Measurements from ENCODE around the gene SHB.

SHB gene

DNA sequence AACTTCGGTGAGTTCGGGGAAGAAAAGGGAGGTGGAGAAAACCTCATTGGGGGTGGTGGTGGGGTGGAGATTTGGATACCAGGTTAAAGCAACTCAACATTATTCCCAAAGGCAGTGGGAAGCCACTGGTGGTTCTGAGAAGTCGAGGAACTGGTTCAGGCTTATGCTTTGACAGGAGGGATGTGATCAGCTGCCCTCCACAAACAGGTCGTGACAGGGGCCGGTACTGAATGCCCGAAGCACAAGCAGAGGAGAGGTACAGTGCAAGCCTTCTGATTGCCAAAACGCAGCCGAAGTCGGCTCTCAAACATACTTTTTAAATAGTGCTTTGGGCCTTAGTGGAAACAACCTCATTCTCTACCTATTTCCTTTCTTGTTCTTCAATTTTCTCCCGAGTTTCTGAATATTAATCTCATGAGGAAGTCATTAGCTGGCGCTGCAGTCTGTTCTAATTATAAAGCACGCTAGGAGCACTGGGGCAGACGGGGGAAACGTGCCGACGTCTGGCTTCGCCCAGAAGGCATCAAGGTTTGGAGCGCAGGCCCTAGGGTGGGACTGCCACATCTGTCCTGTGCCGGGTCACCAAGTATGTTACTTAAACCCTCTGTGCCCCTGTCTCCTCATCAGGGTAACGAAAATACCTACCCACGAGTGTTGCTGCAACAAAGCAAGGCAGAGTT is 27.3 kb downstream of the SHB start:
- no peak for DNase-seq

DNA sequence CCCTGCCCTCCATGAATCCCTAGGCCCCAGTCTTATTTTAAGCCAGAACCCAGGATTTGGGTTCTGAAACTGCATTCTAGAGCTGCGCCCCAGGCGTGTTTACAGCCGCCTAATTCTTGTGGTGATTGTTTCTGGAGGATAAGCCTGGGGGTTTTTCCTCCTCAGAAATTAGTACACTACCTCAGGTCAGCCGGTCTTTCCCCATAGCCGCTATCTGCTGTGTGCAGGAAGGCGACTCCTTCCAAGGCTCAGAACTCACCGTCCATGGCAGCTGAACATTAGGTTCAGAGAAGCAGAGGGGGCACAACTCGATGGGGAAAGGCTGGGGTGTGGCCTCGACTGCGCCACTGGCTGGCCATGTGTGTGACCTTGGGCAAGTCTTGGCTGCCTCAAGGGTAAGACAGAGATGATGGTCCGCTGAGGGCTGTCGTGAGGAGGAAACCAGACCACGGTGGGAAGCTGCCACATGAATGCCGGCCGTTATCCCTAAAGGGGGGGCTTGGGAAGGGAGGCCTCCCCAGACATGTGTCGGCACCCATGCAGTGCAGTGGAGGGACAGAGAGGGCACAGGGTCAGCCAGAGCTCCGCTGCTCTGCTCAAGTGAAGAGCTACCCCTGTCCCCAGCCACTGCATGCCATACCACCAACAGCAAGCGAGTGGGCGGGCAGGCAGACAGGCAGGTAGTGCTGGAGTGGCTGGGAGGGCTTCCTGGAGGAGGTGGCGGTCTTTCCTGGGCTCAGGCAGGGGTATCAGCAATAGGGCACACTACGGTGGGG is 28.9 kb downstream of the SHB start:
- no peak for DNase-seq

DNA sequence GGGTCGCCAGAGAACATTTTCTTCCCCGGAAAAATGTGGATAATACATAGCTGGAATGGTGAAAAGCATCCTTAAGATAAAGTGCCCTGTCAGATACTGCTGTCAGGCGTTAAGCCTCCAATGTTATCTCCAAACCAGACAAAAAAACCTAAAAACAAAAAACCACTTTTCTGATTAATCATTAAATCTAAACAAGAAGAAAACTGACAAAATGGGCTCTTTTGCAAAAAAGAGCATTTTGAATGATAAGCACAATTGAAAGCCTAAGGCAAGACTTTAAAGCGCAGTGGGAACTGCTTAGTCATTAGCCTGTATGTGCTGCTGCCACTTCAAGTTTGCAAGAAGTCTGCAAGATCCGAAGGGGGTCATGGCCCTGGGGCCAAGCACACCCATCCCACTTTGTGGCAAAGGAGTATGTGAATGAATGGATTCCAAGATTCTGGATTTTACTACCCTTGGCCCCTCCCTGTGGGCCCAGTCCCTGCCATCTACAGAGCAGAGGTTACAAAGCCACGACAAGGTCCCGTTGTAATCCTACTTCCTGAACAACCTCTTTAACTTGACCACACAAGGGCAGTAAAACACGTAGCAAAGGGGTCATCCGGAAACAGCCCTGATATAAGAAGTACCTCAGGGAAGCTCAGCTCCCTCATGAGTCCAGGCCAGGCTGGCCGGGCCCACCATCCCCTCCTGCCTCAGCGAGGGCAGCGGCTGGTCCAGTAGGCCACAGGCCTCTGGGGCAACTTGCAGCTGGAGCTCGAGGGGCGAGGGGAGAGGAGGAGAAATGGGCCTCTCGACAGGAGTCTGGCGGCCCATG is 29.7 kb downstream of the SHB start:
- DNase-seq, result no peak

DNA sequence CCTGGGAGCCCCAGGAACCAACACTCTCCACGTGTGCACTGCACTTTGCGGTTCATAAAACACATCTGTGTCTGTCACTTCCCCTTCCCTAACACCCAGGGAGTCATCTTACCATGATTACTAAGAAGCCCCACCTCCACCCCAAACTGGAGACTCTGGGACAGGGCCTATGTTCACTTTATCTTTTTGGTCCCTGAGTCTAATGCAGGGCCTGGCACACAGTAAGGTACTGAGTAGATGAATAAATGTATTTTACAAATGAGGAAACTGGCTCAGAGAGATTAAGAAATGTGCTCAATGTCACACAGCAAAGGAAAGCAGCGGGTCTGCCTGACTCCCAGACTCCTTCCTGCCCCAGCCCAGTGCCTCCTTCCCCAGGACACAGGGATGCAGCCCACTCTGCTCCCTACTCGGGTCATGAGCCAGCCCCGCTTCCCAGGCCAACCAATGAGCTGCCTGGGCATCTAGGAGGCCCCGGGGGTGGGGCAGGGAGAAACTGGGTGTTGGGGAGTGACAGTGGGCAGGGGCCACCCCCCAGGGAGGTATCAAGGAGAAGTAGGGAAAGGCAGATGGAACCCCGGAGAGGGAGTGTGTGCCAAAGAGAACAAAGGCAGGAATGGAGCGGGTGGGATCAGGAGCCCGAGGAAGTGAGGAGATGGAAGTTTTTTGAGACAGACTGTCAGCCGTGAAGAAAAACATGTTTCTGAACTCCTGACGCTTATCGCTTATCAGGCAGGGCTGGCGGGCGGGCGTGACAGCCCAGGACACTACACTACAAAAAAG is 30.5 kb downstream of the SHB start:
- no peak for DNase-seq

DNA sequence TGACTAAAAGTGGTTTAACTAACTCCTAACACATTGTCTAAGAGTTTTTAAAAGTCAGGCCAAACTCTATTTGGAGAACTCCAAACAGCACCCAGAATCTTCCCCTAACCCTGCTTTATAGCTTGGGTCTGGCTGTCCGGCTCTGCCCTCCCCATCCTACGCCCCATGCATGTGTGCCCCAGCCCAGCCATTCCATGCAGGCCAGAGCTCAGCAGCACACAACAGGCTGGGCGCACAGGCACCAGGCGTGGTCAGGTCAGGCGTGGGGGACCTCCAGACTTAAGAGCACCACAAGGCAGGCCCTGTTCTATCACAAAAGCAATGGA is 31.1 kb downstream of the SHB start:
- no peak for DNase-seq

DNA sequence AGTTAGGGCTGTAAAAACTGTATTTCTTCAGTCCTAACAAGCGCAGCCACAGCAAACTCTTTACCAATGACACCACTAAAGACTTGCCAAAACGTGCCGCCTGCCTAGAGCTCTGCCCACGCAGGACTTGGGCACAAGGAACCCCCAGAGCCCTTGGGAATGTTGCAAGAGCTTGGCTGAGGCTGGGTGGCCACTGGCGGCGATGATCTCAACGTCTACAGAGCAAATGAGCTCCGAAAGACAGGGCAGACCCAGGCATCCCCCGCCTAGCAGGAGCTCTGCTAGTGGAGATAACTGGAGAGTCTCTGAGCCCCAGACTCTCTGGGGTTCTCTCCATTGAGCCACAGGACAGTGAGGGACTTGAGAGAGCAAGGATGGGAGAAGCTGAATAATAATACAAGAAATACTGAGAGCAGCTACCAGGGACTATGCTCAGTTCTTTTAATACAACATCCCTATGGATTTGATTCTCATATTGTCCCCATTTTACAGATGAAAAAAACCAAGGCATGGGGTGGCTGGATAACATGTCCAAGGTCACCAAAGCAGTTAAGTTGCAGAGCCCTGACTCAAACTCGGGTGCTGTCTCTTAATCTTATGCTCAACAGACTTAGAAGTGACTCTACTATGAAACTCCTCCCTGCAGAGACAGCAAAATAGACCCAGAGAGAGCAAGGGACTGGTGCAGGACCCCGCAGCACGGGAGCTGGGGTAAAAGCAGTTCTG is 32.5 kb downstream of the SHB start:
- DNase-seq, result no peak

DNA sequence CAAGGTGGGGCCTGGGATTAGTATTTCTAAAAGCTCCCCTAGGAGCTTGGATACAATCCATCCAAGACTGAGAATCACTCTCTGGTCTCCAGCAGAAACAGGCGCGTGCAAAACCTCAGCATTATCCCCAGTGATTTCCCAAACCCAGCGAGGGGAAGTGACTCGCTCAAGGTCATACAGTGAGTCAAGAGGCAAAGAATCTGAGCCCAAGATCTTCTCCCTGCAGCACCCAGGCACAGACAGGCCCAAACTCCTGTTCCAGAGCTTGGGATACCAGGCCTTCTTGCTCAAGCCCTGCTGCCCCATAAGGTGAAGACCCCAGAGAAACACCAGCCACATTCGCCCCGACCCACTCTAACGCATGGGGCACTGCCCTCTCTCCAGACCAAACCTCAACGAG is 33.2 kb downstream of the SHB start:
- DNase-seq, result no peak

DNA sequence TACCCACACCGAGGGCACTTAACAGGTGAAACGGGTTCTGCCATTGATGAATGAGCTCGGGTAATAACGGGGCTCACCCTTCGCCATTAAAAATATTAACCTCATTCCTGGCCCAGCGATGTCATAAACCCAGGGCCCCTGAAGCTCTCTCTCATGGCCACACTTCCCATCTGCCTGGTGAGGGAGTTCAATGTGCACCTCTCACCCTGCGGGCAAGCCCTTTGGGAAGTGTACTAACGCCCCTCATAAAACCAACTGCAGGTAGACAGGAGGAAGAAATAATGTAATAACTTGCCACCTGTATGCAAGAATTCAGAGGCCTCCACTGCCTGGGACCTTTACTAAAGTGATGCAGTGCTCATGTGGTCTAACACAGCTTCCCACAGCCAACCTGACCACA is 35.1 kb downstream of the SHB start:
- no peak for DNase-seq

DNA sequence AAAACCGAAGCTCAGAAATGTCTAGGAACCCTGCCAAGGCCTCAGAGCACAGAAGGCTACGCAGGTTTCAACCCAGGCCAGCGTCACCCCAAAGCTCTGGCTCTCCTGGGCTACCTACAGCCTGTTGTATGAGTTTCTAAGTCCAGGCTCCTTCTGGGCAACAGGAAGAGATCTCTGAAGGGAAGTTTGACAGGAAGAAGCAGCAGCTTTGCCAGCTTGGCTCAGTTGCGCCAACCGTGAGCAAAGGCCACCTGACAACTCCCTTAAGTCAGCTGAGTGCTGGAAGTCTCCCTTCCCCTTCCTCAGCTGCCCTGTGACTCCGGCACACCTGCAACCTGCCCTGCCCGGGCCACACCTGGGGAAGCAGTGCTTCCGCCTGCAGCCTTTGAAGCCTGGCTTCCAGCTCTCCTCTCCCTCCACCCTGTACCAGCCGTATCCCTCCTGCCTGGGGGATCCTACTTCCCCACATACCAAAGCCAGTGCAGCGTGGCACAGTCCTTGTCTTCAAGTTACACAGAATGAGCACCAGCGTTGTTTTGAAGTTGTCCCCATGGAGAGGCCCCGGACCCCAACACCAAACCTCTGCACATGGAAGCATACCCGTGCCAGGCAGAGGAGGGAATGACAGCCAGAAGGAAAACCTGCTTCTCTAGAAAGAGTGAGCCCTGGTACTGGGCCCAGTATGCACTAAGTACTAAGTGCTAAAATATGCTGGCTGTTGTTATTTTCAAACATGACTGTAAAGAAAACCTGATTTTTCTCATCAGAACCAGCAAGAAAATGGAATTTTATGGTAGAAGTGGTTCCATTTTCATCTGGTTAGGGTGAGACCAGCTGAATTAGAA is 36.5 kb downstream of the SHB start:
- DNase-seq, result no peak

DNA sequence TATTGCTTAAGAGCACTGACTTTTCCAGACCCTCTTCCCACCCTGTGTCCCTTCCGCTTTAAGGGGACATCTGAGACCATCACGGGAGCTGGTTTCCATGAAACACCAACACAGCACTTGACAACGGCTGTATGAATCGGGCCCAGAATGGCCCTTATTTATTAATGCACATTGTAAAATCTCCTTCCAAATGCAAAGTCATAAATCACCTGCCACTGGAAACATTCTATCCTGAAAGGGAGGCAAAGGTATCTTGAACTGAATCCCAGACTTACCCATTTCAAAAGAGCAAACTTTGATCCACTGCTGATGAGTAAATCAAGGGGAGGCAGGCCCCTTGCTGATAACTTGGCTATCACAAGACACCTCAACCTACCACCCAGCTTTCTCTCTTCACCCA is 37.4 kb downstream of the SHB start:
- no peak for DNase-seq

DNA sequence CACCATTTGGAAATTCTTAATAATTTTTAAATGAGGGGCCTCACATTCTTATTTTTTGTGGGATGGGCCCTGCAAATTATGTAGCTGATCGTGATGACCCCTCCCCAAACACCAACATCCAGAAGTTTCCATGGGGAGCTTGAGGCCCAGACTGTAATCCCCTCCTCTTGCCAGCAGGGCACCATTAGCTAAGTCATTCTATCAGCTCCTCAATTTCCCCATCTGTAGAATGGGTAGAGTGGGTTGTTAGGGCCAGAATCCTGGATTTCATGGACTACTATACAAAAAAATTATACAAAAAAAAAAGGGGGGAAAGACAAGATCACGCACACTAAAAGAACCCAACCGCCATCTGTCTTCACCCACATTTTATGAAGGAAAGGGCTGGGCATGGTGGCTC is 38.4 kb downstream of the SHB start:
- DNase-seq, result no peak

DNA sequence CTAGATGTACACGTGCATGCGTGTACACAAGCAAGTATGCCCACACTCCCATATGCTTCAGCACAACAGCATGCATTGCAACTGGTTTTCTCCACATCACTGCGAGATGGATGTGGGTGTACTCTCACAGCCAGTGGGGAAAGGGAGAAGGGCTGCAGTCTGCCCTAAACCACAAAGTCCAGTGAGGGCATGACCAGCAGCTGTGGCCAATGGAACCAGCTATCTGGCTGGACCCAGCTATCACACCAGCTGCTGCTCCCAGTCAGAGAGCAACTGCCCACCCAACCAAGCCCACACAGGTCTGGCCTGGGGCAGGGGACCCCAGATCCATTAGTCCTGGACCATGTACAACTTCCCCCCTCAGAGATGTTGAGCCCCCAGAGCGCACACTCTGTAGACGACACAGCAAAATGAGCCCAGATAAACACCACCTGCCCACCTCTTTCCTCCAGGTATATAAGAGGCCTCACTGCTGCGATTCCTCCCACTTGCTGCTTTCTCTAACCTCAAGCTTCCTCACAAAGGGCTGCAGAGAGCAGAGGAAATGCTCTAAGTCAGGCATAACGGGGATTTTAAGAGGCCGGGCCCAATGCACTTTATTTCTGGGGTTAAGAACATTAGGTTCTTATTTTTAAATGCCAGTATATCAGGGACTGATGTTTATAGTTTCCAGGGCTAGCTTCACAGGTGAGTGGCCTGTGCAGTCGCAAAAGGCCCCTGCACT is 39.0 kb downstream of the SHB start:
- DNase-seq, result no peak

DNA sequence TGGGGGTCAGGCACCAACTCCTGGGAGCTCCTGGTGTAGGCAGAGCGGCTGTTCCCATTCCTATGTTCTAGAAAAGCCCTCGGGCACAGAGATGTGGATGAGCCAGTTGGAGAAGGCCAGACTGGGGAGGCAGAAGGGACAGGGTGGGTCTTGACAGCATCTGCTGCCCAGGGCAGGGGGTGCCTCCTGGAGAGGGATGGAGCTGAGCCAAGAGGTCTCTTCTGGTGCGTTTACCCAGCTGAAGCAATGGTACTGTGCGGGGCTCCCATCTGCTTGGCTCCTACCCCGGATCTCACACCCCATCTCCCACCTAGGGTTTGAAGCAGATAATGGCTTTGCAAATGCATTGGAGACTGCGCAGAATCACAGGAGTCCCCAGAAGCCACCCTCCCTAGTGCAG is 41.3 kb downstream of the SHB start:
- DNase-seq, result no peak

DNA sequence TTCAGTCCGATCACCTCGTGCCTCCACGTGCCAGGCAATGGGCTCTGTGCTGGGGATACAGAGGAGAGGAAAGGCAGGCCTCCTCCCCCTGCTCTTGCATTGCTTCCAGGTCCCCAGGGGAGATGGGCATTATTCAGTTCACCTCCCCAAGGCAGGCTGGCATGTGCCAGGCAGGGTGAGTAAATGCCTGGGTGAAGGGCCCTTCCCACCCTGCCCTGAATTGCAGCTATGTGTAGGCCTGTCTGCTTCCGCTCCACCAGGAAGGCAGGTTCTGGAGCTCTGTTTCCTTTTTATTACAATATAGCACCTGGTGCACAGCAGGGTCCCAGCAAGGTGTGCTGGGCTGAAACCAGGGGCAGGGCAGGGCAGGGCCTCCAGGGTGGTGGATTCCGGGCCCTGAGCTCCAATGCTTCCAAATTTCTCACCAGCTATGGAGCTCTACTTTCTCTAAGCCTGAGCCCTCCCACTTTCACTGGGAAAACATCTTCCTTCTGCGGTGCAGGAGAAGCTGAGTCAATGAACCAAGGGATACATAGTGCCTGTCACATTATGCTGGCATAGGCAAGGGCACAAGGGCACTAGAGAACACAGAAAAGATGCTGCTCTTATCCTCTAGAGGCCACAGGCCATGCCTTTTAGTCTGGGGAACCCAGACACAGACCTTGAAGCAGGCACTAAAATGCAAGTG is 42.0 kb downstream of the SHB start:
- DNase-seq, result no peak

DNA sequence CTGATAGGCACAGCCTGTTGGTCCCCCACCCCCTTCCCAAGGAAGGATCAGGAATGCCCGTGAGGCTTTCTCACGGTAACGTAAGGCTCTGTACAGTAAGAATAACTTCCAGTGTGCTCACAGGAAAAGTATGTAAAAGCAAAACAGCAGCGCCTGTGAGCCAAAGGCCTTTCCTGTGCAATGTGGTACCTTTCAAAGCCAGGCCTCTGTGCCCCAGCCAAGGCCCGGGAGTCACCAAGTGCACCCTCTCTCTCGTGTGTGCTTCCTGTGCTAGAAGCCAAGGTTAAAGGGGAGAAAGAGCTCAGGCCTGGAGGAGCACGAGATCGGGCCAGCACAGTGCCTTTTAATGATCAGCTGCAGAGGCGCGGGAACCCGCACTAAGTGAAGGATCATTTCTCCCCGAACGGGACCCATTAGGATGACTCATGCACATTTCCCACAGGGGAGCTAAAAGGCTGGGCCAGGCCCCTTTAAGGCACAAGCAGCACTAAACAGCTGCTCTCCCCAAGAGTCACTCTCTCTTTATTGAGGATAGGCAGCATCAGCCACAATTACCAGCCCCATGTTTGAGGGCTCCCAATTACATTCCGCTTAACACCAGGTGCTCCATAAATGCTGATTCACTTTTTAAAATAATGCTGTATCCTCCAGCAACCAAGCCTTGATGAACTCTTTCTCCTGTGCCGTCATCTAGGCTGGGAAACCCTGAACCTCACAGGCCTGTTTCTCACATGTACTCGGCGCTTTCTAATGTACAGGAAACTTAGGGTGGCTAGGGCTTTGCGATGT is 42.8 kb downstream of the SHB start:
- DNase-seq, result no peak

DNA sequence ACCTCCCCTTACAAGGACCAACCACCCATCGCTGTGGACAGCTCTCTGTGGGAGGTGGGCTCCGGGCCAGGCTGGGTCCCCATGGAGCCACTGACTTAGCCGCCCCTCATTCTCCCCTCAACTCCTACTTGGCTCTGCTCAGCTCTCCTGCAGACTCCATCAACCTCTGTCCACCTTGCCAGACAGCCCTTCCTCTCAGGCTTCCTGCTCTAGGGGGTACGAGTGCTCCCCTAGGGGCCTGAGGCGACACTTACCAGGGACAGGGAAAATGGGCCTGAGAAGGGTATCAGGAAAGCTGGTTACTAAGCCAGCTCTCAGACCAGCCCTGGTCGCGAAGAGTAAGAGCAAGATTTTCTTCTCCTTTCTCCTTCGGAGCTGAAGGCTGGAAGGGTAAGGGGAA is 43.9 kb downstream of the SHB start:
- no peak for DNase-seq

DNA sequence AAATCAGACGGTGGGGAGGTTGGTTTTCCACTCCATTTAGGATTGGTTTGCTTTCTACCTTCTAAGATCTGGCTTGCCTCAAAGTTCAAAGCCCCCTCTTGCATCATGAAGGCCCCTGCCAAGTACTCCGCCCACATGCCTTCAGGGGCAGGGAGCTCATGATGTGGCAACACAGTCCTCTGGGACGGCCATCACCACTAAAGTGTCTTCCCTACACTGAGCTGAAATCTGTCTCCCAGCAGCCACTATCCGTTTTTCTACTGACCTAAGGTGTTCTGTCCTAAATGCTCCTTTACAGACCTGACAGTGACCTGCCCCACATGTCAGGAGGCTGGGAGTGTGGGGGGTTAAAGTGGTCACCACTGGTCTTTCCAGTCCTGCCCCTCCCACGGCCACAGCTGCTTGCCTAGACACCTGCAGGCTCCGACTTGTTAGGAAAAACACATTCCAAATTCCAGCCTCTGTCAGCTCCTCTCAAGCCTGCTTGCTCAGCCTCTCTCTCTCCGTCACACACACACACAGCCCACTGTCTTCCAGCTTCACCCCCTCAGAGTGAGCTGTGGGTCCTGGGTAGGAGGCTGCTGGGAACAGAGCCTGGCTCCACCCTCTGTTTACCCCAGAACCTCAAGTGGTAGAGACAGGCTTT is 44.9 kb downstream of the SHB start:
- DNase-seq, result peak; percentile 60 to 74

DNA sequence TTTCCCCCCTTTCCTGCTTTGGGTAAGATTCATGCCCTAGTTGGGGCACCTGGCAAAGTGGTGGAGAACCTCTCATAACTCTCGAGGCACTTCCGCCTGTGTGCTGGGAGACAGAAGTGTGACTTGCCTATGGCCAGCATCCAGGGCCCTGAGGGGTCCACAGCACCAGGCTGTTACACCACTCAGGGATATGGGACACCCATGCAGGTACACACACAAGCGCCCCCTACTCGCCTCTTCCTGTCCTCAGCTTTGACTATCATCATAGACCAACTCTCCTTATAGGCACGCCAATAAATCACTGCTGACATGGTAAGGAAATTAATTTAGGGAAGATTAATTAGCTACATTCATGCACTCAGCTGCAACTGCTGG is 45.4 kb downstream of the SHB start:
- DNase-seq, result no peak

DNA sequence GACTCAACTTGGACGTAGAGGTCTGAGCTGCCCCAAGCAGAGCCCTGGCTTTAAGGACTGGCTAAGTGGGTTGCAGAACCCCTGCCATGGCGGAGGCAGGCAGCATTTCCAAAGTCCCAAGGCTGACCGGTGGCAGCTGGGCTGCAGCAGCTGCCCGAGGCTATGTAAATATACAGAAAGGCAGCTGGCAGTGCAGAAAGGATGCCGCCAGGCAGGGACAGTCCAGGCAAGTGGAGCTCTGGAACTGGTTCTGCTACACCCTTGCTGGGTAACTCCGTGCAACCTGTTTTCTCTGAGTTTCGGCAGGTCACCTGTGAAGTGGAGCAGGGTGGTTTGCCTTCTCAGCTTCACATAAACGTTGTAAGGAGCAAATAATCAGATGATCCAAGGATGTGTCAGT is 46.0 kb downstream of the SHB start:
- peak; percentile 55 to 57 for DNase-seq
